HCT116 (cell line): Measurements from ENCODE around the gene AQP7. TPM values are rescaled to one million over a fixed set of nuclear protein-coding genes. Genes with fewer than 3 reads are reported as not detected.
"Not testable (repeated sequence)": the region's sequence is repeated elsewhere in the genome, so short reads cannot be mapped to it uniquely, and the experiment has no call there.

ENCODE experiments used
- ATAC-seq: fragments of 200-7000 bp; cut with Tn5 transposase; 2 replicates; pipeline ENCODE4 v1.9.1; 2020; ENCODE audit warnings: mild to moderate bottlenecking, moderate library complexity
- BruUV-seq: library from RNA; stranded (reverse); fragments of 400-500 nt; replicated peaks from 2 replicates; lab custom pipeline; 2021; lab: Mats Ljungman, UMichigan
- CTCF ChIA-PET: fragments of 300-600 bp; sonication (Branson Sonifier 250); formaldehyde crosslinking; loops from one replicate; lab custom pipeline; 2021; ENCODE audit warnings: antibody characterized with exemption; lab: Charles Lee
- POLR2A ChIA-PET: fragments of 300-600, 350-600 bp; sonication (Branson Sonifier 250); formaldehyde crosslinking; loops from one replicate; lab custom pipeline; 2021; ENCODE audit warnings: antibody characterized with exemption; lab: Charles Lee
- RAD21 ChIA-PET, 2 experiments: fragments of 300-600 bp; sonication (Branson Sonifier 250); formaldehyde crosslinking; loops; one replicate each; lab custom pipeline; 2023; ENCODE audit warnings: low total read pairs in 2 of 2; ENCODE audit not compliant: uncharacterized antibody in 2 of 2, unreplicated experiment in 2 of 2, low non-redundant PET in 1 of 2; lab: Charles Lee
- DNase-seq: peaks from one replicate; pipeline ENCODE4 v3.0.0-alpha.2; 2010; ENCODE audit warnings: low read depth, low spot score
- H2AFZ ChIP-seq: fragments of 200-600 bp; shearing (Covaris generic), sonication (generic); 2 replicates; pipeline ENCODE4 v1.6.1; 2017; ENCODE audit warnings: low read depth, mixed run types, mixed read lengths, antibody characterized with exemption, low read length; ENCODE audit not compliant: poor library complexity, severe bottlenecking
- H3K27ac ChIP-seq: 2 replicates; pipeline ENCODE4 v1.5.1; 2012; ENCODE audit warnings: low read depth, low read length
- H3K27me3 ChIP-seq: fragments of 200-600 bp; sonication (generic); 2 replicates; pipeline ENCODE4 v1.6.1; 2016; ENCODE audit warnings: mixed run types, low read length, mixed read lengths; ENCODE audit not compliant: insufficient read depth
- H3K36me3 ChIP-seq, 2 experiments: fragments of 200-500 bp in 1 of 2; fragments of 200-600 bp in 1 of 2; sonication (Bioruptor generic) in 1 of 2; sonication (generic) in 1 of 2; 2 replicates each; pipeline versions ENCODE4 v1.5.1 to v1.6.1; 2014 to 2016; ENCODE audit warnings: low read length in 2 of 2, inconsistent platforms in 1 of 2, mixed read lengths in 1 of 2, mixed run types in 1 of 2; ENCODE audit not compliant: insufficient read depth in 2 of 2, control insufficient read depth in 1 of 2
- H3K4me1 ChIP-seq, 2 experiments: fragments of 200-600 bp in 1 of 2; sonication (generic) in 1 of 2; 2 replicates each; pipeline versions ENCODE4 v1.5.1 to v1.6.1; 2012 to 2017; ENCODE audit warnings: low read length in 2 of 2, inconsistent platforms in 1 of 2, mild to moderate bottlenecking in 1 of 2, mixed read lengths in 1 of 2, mixed run types in 1 of 2, moderate library complexity in 1 of 2; ENCODE audit not compliant: insufficient read depth in 2 of 2, control insufficient read depth in 1 of 2
- H3K4me2 ChIP-seq: fragments of 200-600 bp; sonication (generic); 2 replicates; pipeline ENCODE4 v1.6.1; 2017; ENCODE audit warnings: mixed run types, low read length, mixed read lengths
- H3K4me3 ChIP-seq, 2 experiments: fragments of 200-600 bp in 1 of 2; sonication (generic) in 1 of 2; replicated peaks in 1 of 2; 2 replicates each; pipeline ENCODE4 v1.5.1; 2011 to 2016; ENCODE audit warnings: low read length in 2 of 2, control low read depth in 1 of 2, low read depth in 1 of 2, mild to moderate bottlenecking in 1 of 2, mixed read lengths in 1 of 2, mixed run types in 1 of 2
- H3K79me2 ChIP-seq: fragments of 200-600 bp; sonication (generic); 2 replicates; pipeline ENCODE4 v1.6.1; 2017; ENCODE audit warnings: mild to moderate bottlenecking, mixed run types, low read length, moderate library complexity, mixed read lengths; ENCODE audit not compliant: insufficient read depth
- H3K9ac ChIP-seq: fragments of 200-600 bp; sonication (generic); 2 replicates; pipeline ENCODE4 v1.6.1; 2016; ENCODE audit warnings: low read length, mixed read lengths
- H3K9me2 ChIP-seq: fragments of 200-600 bp; sonication (generic), shearing (Covaris generic); 2 replicates; pipeline ENCODE4 v1.6.1; 2017; ENCODE audit warnings: mixed run types, mild to moderate bottlenecking, moderate library complexity; ENCODE audit not compliant: insufficient read depth
- H3K9me3 ChIP-seq, 2 experiments: fragments of 200-500 bp in 1 of 2; fragments of 200-600 bp in 1 of 2; sonication (Bioruptor generic) in 1 of 2; sonication (generic) in 1 of 2; 2 replicates each; pipeline ENCODE4 v1.6.1; 2014 to 2017; ENCODE audit warnings: low read length in 2 of 2, mixed read lengths in 2 of 2, inconsistent platforms in 1 of 2, low read depth in 1 of 2, mild to moderate bottlenecking in 1 of 2, mixed run types in 1 of 2, moderate library complexity in 1 of 2; ENCODE audit not compliant: control insufficient read depth in 1 of 2, insufficient read depth in 1 of 2
- H4K20me1 ChIP-seq: fragments of 200-600 bp; sonication (generic), shearing (Covaris generic); 2 replicates; pipeline ENCODE4 v1.6.1; 2017; ENCODE audit warnings: mixed run types, mild to moderate bottlenecking, moderate library complexity; ENCODE audit not compliant: insufficient read depth
- ATF3 ChIP-seq: IDR thresholded peaks from 2 replicates; pipeline ENCODE4 v1.6.1; 2012
- CBX3 ChIP-seq: IDR thresholded peaks from 2 replicates; pipeline ENCODE4 v1.6.1; 2012; ENCODE audit warnings: low read depth
- EGR1 ChIP-seq: IDR thresholded peaks from 2 replicates; pipeline ENCODE4 v1.6.1; 2012; ENCODE audit warnings: low read depth
- ELF1 ChIP-seq: IDR thresholded peaks from 2 replicates; pipeline ENCODE4 v1.6.1; 2012; ENCODE audit warnings: low read depth, borderline replicate concordance
- FOSL1 ChIP-seq: IDR thresholded peaks from 2 replicates; pipeline ENCODE4 v1.6.1; 2012; ENCODE audit warnings: low read depth
- MAX ChIP-seq: IDR thresholded peaks from 2 replicates; pipeline ENCODE4 v1.6.1; 2012
- POLR2A ChIP-seq: IDR thresholded peaks from 2 replicates; pipeline ENCODE4 v1.7.0; 2011; ENCODE audit warnings: borderline replicate concordance; ENCODE audit not compliant: insufficient read depth, insufficient read length; ENCODE audit errors: extremely low read depth
- POLR2AphosphoS5 ChIP-seq: IDR thresholded peaks from 2 replicates; pipeline ENCODE4 v1.6.1; 2011; ENCODE audit warnings: mild to moderate bottlenecking, low read depth, low read length, moderate library complexity
- RAD21 ChIP-seq: IDR thresholded peaks from 2 replicates; pipeline ENCODE4 v1.6.1; 2012; ENCODE audit warnings: low read depth, mild to moderate bottlenecking
- SP1 ChIP-seq: IDR thresholded peaks from 2 replicates; pipeline ENCODE4 v1.6.1; 2012; ENCODE audit warnings: low read depth
- SRF ChIP-seq: IDR thresholded peaks from 2 replicates; pipeline ENCODE4 v1.6.1; 2012; ENCODE audit warnings: low read depth
- TCF7L2 ChIP-seq: IDR thresholded peaks from 2 replicates; pipeline ENCODE4 v1.7.0; 2011; ENCODE audit warnings: borderline replicate concordance, inconsistent platforms; ENCODE audit not compliant: insufficient read depth, insufficient read length; ENCODE audit errors: extremely low read depth
- YY1 ChIP-seq: IDR thresholded peaks from 2 replicates; pipeline ENCODE4 v1.6.1; 2011; ENCODE audit warnings: low read length, low read depth, moderate library complexity, mild to moderate bottlenecking; ENCODE audit not compliant: insufficient replicate concordance; ENCODE audit errors: extremely low read depth
- ZBTB33 ChIP-seq: IDR thresholded peaks from 2 replicates; pipeline ENCODE4 v1.6.1; 2011; ENCODE audit warnings: mild to moderate bottlenecking, low read length, moderate library complexity; ENCODE audit not compliant: insufficient replicate concordance; ENCODE audit errors: extremely low read depth
- ZFX ChIP-seq: fragments of 450-650 bp; IDR thresholded peaks from 2 replicates; pipeline ENCODE4 v1.6.1; 2017
- intact Hi-C: fragments of 100-400 bp; cut with micrococcal nuclease; formaldehyde crosslinking; loops from 2 replicates; pipeline ENCODE4 v1.10.0; 2022
- total RNA-seq: library from RNA; stranded (reverse); gene quantifications from one replicate; pipeline ENCODE4 v1.2.1, GENCODE V29; 2021; ENCODE audit not compliant: unreplicated experiment
- TF ChIP-seq, protein P1 (sequence below): IDR thresholded peaks from 2 replicates; pipeline ENCODE4 v1.6.1; 2012; ENCODE audit warnings: low read depth

The AQP7 gene
- total RNA-seq, 1 experiment from 2014 or later = 0.96 TPM

GRCh38 chr9:33393986-33394385 lies 8.4 kb downstream of the AQP7 start:
- ATAC-seq = not testable (repeated sequence)

DNA sequence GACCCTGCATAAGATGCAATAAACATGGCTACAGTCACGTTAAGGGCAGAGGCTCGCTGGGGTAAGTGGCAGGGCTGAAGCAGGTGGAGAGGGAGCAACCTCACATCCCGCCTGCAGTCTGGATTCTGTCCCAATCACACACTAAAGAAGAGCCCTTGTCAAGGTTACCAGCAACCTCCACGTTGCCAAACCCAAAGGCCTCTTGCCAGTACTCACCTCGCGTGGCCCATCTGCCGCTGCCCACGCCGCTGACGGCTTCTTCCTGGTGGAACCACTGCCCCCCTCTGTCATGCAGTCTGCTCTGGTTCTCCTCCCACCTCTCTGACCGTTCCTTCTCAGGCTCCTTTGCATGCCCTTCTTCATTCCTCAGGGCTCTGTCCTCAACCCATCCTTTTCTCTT lies 8.8 kb downstream of the AQP7 start:
- intact Hi-C loops = no loop called here
- no peaks in the 10 kb centered on the region for H3K27me3 ChIP-seq
- ATAC-seq (no peak), DNase-seq (no peak)
- no peaks in the 10 kb centered on the region for H3K79me2 ChIP-seq
- no peak overlapping the region for H3K4me3 ChIP-seq
- H3K9me3 ChIP-seq = no peaks in the 10 kb centered on the region
- no peak overlapping the region for H3K9ac ChIP-seq
- no peak overlapping the region for H2AFZ ChIP-seq
- H4K20me1 ChIP-seq = no peaks in the 10 kb centered on the region
- ChIA-PET RAD21 (no interaction called here), CTCF (interaction anchor here (2.9 kb wide), 1 partner anchor 18 kb away, joined by 17 read pairs; no protein-coding TSS in a partner anchor), POLR2A (interaction anchor here (1.1 kb wide), 1 partner anchor 18 kb away, joined by 3 read pairs; no protein-coding TSS in a partner anchor)
- peaks cover 24 to 26% of the 10 kb centered on the region in 2 experiments; a peak in 3 of 4 replicates for H3K4me1 ChIP-seq
- BruUV-seq = no TSS peak
- no peak overlapping the region for H3K27ac ChIP-seq
- no peak overlapping the region for H3K4me2 ChIP-seq
- H3K9me2 ChIP-seq = no peaks in the 10 kb centered on the region
- H3K36me3 ChIP-seq = no peaks in the 10 kb centered on the region
- TF ChIP-seq ATF3 = no peak
- TF ChIP-seq POLR2AphosphoS5 = no peak
- no peak for TF ChIP-seq ELF1
- TF ChIP-seq TCF7L2 = no peak
- TF ChIP-seq YY1 = no peak
- TF ChIP-seq RAD21 = no peak
- no peak for TF ChIP-seq MAX
- TF ChIP-seq POLR2A = no peak
- TF ChIP-seq, protein P1, sequence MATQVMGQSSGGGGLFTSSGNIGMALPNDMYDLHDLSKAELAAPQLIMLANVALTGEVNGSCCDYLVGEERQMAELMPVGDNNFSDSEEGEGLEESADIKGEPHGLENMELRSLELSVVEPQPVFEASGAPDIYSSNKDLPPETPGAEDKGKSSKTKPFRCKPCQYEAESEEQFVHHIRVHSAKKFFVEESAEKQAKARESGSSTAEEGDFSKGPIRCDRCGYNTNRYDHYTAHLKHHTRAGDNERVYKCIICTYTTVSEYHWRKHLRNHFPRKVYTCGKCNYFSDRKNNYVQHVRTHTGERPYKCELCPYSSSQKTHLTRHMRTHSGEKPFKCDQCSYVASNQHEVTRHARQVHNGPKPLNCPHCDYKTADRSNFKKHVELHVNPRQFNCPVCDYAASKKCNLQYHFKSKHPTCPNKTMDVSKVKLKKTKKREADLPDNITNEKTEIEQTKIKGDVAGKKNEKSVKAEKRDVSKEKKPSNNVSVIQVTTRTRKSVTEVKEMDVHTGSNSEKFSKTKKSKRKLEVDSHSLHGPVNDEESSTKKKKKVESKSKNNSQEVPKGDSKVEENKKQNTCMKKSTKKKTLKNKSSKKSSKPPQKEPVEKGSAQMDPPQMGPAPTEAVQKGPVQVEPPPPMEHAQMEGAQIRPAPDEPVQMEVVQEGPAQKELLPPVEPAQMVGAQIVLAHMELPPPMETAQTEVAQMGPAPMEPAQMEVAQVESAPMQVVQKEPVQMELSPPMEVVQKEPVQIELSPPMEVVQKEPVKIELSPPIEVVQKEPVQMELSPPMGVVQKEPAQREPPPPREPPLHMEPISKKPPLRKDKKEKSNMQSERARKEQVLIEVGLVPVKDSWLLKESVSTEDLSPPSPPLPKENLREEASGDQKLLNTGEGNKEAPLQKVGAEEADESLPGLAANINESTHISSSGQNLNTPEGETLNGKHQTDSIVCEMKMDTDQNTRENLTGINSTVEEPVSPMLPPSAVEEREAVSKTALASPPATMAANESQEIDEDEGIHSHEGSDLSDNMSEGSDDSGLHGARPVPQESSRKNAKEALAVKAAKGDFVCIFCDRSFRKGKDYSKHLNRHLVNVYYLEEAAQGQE = no peak
- no peak for TF ChIP-seq EGR1
- no peak for TF ChIP-seq CBX3
- TF ChIP-seq SRF = no peak
- no peak for TF ChIP-seq ZFX
- TF ChIP-seq ZBTB33 = no peak
- TF ChIP-seq FOSL1 = no peak
- TF ChIP-seq SP1 = no peak

More at GRCh38 chr9:33393986-33394385, 8.4 kb downstream of the AQP7 start:
- H2AFZ ChIP-seq, POLR2A ChIA-PET, H3K36me3 ChIP-seq, intact Hi-C loops, H3K27ac ChIP-seq, H3K9ac ChIP-seq, H3K79me2 ChIP-seq, H3K27me3 ChIP-seq, BruUV-seq, CTCF ChIA-PET, H3K9me2 ChIP-seq, H3K4me3 ChIP-seq, DNase-seq, H3K4me2 ChIP-seq, RAD21 ChIA-PET, H3K9me3 ChIP-seq, H4K20me1 ChIP-seq: not testable (repeated sequence)
- peaks cover 24 to 26% of the 10 kb centered on the region in 2 experiments; a peak in 3 of 4 replicates for H3K4me1 ChIP-seq
